ENCODE measurements around the gene BIRC3.
"Not testable (repeated sequence)": the region's sequence is repeated elsewhere in the genome, so short reads cannot be mapped to it uniquely, and the experiment has no call there.

Gene BIRC3

DNA sequence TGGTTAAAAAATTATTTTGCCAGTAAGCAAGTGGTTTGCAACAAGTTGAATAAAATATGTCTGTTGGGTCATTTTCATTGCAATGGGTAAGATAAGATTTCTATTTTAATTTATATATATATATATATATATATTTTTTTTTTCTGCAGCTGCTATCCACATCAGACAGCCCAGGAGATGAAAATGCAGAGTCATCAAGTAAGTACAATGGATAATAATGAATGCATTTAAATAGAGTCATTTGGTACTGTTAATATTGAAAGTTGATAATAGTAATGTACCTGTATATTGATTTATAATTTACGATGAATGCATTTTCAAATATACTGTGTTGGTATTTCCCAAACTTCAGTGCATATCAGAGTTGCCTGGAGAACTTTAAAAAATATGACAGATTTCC, 11.5 kb downstream of the BIRC3 start:
- DNase-seq (ENCODE audit: low read depth), result no peak

DNA sequence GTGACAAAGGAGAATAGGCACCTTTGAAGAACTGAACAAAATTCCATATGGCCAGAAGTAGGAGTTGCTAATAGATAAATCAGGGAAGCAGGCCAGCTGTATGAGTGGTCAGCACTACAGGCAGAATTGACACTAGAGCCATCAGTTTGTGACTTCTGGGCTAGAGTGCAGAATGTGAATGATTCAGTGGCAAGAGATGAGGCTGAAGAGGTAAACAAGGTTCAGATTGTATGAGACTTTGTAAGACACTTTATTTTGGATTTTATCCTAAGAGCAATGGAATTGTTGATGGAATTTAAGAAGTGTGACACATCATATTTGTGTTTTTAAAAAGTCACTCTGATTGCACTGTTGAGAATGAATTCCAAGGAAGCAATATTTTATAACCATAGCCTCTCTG, 12.9 kb downstream of the BIRC3 start:
- no peak for DNase-seq (ENCODE audit: low read depth)

DNA sequence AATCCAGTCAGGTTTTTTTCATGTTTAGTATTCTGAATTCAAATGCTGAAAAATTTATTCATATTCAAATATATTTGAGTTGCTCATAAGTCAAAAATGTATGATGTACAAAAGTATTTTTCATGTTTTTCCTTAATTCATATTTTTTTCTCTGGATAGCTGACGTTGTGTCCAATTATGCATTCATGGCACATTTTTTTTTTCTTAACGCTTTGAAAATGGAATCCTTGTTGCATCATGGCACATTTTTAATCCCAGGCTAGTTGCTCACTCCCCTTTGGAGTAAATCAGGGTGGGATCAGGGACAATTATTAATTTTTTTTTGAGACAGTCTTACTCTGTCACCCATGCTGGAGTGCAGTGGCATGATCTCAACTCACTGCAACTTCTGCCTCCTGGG, 14.1 kb downstream of the BIRC3 start:
- DNase-seq (ENCODE audit: low read depth), result no peak

DNA sequence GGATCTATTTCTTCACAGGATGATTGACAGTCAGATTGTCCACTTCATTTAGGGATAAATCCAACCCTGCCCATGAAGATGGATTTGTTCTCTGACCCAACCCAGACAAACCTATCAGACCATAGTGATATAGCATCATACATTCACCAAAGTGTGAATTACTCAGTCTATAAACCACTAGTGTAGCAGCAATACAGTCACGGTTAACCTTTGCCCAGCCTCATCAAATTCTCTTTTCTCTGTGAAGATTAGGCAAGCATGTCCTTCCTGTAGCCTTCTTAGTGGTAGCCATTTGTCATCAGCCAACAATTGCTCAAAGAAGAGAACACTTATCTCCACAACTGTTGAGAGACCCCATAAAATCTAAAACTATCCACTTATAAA, 15.3 kb downstream of the BIRC3 start:
- no peak for DNase-seq (ENCODE audit: low read depth)

DNA sequence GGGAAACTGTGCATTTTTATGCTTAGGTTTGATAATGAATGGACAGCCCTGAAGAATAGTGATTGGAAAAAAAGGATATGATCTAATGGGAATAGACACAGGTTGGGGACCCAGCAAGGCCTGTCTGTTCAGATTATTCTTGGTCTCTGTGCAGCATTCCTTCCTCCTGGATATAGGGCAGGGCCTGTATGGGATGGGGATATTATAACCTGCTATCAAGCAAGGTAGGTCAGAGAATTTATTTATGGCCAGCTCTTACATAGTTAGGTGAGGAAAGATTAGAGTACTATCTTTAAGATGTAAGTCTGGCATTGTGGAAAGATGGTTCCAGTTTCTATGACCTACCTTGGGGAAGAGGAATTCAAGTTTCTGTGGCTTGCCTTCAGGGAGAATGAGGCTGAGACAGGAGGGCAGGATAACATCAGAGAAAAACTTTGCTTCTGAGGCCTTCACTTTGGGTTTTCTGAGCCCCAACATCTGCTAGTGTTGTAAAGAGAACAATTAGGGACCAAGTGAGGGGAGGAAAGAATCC, 21.3 kb downstream of the BIRC3 start:
- no peak for DNase-seq (ENCODE audit: low read depth)

DNA sequence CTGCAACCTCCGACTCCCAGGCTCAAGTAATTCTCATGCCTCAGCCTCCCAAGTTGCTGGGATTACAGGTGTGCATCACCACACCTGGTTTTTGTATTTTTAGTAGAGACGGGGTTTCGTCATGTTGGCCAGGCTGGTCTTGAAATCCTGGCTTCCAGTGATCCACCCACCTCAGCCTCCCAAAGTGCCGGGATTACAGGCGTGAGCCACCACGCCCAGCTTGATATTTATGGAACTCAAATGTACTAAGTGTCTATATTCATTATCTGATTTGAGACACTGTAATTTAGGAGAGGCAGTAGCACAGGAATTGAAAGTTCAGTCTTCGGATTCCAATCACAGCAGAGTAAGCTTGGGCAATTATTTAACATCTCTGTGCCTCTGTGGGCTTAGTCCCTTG, 24.0 kb downstream of the BIRC3 start:
- not testable (repeated sequence) for DNase-seq (ENCODE audit: low read depth)

DNA sequence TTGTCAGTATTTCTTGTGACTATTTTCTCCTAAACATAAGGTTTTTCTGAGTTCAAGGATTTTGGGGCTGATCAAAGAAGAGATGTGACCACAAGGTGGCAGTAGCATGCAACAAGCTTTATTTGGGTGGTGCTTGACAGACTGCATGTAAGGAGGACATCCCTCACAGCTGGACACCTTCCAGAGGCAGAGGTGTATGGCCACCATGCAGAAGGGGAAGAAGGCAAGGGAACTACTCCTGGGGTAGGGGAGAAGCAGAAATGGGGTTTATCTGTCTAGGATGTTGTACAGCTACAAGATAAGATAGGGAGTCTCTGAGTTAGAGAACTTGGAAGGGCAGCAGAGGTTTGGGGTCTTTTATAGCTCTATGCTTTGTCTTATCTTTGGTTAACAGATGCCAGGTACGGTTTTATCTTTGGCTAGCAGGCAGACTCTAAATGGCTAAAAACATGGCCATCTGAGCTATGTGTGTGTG, 24.6 kb downstream of the BIRC3 start:
- DNase-seq (ENCODE audit: low read depth), result peak; percentile 58

DNA sequence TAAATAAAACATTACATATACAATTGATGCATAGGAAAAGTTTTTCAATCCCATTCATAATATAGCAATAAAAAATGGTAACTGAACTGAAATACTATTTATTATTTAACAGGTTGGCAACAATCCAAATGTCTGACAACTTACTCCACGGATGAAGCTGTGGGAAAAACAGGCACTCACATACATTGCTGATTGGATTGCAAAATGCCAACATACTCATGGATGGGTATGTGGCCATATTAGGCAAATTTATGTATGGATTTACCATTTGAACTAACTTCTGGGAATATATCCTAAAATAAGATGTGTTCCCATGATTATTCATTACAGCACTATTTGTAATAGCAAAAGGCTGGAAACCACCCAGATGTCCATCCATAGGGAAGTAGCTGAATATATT, 26.5 kb downstream of the BIRC3 start:
- DNase-seq (ENCODE audit: low read depth), result no peak

DNA sequence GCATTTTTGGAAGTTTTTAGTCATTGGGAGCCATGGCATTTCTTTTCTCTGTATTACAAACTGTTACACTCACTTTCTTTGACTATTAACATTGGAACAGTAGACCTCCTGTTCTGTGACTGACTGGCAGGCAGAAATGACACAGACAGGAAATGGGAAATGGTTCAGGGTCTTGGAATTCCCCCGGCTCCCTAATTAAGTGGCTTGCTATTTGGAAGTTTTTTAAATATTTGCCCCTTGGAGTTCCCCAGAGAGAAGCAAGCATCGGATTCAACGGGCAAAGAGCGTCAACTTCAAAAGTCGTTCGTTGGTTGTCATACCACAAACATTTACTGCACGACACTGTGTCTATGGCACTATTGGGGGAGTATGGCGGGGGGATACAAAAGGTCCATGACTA, 28.6 kb downstream of the BIRC3 start:
- no peak for DNase-seq (ENCODE audit: low read depth)

DNA sequence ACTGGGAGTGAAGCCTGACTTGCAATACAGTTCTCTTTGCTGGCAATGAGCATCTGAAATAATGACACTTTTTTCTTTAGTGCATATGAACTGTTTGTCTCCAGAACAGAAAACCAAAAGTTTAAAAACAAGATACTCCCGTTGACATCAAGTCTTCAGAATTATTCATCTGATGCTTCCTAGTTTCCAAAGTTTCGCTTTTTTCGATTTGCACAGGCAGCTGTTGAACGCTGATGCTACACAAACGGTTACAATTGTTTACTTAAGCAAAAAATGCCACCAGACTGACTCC, 29.1 kb downstream of the BIRC3 start:
- DNase-seq (ENCODE audit: low read depth), result no peak

DNA sequence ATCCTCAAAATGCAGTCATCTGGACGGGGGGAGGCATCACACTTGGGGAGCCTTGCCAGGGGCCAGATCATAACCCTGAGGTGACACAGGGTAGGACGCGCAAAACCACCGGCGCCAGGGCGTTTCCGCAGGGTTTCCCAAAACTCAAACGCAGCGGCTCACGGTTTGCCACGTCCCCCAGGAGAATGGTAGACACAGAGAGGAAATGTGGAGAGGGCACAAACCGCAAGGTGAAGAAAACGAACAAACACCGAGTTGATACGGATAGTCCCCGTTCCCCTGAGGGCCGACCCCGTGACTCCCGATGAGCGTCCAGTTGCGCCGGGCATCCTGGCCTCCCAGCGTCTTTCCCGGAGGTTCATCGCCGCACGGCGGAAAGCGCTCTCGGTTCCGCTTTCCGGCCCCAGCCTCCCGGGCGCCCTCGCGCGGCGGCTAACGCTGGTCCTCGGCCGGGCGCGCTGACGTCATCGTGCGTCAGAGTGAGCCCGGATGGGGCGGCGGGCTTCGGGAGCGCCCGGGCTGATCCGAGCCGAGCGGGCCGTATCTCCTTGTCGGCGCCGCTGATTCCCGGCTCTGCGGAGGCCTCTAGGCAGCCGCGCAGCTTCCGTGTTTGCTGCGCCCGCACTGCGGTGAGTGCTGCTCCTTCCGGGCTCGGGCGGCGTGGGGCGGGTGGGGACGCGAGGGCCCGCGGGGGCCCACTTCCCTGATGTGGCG, 29.6 kb downstream of the BIRC3 start, which contains the start of gene BIRC2:
BIRC2 (plus strand) TSS at position 467 of the 714 bp plus-strand sequence. CDS start 2,641 bp downstream, outside the sequence.
- DNase-seq (ENCODE audit: low read depth), result no peak

DNA sequence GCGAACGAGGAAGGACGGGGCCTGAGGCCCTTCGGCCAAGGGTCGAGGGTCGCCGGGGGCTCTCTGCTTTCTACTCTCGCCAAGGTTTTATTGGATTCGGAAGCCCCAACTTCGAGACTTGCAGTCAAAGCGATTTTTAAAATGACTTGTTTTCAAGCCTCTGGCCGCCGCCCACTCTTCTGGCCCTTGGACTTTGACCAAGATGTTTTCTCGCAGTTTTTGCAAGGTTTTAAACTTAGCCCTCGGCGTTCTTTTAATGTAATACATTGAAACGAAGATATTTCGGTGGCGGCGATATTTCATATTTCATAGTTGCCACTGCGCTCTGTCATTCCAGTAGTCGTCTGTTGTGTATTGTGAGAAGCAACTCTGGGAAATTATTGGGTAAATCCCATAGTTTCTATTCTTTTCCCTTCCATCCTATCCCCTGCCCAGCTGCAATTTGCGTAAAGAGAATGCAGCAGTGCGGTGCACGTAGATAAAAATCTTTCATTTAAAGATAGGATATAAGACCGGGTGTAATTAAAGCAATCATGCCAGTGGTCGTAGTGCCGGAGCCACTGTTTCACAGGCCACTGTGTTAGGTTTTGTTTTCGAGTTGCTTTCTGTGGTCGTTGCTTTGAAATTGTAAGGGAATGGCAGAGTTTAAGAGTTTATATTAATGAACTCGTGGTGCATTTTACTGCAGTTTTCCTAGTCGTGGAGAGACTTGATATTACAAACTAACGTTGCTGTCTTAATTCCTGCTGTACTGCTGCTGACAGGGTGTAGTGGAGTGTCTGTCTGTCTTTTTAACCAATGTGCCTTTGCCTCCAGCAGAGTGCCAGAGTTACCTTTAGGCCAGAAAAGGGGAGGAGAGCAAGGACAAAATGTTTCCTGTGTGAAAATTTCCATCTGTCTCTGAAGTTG, 30.4 kb downstream of the BIRC3 start:
- DNase-seq (ENCODE audit: low read depth), result no peak

DNA sequence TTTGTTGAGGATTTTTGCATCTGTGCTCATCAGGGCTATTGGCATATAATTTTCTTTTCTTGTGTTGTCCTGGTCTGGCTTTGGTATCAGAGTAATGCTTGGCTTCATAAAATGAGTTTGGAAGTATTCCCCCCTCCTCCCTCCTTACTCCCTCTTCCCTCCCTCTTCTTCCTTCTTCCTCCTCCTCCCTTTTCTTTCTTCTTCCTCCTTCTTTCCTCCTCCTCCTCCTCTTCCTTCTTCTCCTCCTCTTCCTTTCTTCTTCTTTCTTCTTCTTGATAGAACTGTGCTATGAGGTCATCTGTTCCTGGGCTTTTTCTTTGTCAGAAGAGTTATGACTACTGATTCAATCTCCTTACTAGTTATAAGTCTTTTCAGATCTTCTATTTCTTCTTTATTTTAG, 39.8 kb downstream of the BIRC3 start:
- DNase-seq (ENCODE audit: low read depth), result no peak

DNA sequence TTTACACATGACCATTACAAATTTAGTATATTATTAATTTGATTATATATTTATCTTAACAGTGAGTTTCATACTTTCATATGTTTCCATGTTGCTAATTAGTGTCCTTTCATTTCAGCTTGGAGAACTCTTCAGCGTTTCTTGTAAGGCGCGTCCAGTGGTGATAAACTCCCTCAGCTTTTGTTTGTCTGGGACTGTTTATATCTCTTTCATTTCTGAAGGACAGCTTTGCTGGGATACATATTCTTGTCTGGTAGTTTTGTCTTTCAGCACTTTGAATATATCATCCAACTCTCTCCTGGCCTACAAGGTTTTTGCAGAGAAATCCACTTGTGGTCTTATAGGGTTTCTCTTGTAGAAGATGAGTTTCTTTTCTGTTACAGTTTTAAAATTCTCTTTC, 42.1 kb downstream of the BIRC3 start:
- DNase-seq (ENCODE audit: low read depth), result no peak

DNA sequence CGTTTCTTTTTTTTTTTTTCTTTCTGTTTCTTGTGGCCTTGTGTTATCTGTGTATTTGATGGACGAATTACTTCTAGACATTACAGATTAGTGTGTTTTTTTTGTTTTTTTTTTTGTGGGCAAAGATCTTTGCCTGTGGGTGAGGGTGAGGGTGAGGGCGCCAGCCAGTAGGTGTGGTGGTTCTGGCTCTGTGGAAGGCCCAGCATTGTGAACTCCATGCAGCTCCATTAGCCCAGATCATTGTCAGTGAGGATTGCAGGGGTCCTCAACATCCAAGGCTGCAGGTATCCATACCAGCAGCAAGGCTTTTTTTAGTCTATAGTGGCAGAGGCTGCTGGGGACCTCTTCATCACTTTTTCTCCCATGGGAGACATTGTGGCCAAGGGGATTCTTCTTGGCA, 43.4 kb downstream of the BIRC3 start:
- DNase-seq (ENCODE audit: low read depth), result no peak

DNA sequence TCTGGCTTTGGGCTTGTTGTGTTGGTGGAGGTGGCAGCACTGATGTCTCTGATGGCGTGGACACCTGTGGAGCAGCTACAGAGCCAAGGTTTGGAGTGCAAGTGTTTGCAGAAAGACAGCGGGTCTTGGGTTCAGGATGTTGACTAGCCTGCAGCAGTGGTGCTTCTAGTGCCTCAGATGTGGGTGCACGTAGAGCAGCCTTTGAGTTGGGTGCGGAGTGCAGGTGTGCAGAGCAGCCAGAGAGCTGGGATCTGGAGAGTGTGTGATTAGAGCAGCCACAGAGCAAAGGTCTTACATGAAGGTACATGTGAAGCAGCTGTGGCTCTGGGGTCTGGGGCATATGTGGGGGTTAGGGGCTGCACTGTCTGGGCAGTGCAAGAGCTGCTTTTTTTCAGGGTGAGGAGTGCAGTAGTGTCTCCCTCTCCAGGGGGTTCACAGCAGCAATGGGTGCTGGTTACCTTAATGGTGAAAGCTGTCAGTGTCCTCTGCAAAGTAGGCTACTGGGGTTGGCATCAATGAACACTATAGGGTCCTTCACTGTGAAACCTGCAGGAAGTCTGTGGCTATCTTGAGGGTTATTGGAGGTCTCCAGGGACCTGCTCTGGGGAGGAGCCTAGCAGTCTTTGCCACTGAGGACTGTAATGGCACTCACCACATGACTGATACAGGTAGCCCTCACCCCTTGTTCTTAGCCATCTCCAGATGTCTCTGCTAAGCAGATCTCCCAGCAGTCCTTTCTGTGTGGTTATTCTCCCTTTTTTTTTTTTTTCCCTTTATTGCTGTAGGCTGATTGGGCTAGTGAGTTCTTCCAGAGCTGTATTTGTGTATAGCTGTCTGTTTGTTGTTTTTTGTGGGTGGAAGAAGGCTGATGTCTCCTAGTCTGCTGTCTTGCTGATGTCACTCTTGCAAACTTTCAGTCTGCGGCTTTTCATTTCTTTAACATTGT, 44.1 kb downstream of the BIRC3 start:
- no peak for DNase-seq (ENCODE audit: low read depth)

DNA sequence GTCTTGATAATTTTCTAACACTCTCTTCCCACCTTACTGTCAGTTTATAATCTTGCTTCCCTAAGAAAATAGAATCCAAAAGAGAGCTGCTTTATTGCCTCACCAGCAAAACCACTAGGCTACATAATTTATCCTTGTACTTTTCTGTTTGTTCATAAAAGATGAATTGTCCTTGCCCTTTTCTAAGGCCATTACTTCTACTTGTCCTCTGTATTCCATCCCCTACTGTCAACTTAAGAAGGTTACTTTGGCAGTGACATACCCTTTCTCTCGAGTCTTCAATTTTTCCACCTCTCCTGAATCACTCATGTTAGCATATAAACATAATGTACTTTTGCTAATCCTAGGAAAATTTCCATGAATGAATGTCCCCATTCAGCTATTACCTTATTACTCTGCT, 47.7 kb downstream of the BIRC3 start:
- DNase-seq (ENCODE audit: low read depth), result no peak

DNA sequence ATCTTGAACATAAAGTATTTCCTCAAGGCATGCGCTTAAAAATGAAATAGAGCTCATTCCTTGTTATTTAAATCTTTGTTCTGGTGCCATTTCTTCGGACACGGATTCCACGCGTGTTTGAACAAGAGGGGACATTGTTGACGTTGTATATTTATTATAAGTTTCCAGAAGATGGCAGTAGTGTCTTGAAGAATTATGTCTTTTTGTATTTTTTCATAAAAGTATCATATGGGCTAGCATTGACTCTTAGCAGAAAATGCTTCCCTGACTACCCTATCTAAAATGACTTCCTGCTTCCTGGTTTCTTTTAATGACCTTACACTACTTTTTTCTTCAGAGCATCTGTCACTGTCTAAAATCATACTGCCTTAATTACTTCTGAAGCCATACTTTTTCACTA, 50.1 kb downstream of the BIRC3 start:
- DNase-seq (ENCODE audit: low read depth), result no peak

DNA sequence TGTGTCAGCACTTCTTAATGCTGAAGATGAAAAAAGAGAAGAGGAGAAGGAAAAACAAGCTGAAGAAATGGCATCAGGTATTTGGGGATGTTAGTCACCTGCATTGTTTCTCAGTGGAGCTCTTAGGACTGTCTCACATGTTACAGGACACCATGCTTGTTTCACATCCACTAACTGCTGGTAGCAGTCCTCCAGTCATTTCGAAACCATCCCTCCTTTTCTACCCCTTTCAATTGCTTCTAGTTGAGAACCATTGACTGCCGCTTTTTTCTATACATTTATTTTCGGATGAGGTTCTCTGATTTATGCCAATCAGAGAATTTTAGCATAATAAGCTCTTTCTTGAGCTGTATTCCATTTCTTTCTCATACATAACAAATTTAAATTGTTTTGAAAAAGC, 51.2 kb downstream of the BIRC3 start:
- no peak for DNase-seq (ENCODE audit: low read depth)

DNA sequence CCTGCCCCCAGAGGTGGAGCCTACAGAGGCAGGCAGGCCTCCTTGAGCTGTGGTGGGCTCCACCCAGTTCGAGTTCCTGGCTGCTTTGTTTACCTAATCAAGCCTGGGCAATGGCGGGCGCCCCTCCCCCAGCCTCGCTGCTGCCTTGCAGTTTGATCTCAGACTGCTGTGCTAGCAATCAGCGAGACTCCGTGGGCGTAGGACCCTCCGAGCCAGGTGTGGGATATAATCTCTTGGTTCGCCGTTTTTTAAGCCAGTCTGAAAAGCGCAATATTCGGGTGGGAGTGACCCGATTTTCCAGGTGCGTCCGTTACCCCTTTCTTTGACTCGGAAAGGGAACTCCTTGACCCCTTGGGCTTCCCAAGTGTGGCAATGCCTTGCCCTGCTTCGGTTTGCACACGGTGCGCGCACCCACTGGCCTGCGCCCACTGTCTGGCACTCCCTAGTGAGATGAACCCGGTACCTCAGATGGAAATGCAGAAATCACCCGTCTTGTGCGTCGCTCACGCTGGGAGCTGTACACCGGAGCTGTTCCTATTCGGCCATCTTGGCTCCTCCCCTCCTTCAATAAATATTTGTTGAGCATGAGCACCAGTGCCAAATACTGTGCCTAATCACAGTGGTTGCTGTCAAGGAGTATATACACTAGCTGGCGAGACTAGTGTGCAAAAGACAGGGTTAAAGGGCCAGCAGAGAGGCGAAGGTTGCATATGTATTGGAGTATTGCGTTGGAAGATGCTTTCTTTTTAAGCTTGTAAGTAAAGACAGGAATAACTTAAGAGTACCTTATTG, 57.5 kb downstream of the BIRC3 start:
- DNase-seq (ENCODE audit: low read depth), result not testable (repeated sequence)

DNA sequence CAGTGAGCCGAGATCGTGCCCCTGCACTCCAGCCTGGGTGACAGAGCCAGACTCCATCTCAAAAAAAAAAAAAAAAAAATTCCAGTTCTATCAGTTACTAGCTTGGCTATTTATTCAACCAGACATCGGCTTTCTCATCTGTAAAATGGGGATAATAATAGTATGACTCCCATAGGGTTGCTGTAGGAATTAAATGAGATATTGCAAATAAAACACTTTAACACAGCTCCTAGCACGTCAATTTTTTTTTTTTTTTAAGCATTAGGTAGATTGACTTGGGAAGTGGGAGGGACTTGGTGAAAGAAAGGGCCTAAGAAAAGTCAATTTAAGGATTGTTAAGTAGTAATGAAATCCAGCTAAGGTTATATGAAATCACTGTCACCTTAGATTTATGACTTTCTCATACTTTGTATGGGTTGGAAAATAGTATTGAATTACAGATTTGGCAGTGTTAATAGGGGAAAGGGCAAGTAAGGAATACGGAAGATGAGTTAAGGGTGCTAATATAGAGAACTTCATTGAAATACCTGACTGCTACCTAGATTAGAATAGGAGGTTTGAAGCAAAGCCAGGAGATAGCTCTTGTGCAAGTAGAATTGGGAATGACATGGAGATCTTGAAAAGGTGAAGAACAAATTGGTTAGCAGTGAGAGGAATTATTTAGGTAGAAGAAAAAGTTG, 58.6 kb downstream of the BIRC3 start:
- DNase-seq (ENCODE audit: low read depth), result no peak

Data from non-pigmented ciliary epithelial cell (primary cell).